AG04450 (cell line): ENCODE measurements around the gene TACC2. TPM values are rescaled to one million over a fixed set of nuclear protein-coding genes. Genes with fewer than 3 reads are reported as not detected.

Experiments used
- CTCF ChIA-PET: fragments of 300-600, 350-600 bp; formaldehyde crosslinking; extraction: SDS; loops from one replicate; lab custom pipeline; 2022; ENCODE audit warnings: antibody characterized with exemption, inconsistent platforms; lab: Charles Lee
- POLR2A ChIA-PET: fragments of 350-600 bp; formaldehyde crosslinking; extraction: SDS; loops from one replicate; lab custom pipeline; 2021; ENCODE audit warnings: antibody characterized with exemption, inconsistent platforms; lab: Yijun Ruan, JAX
- DNase-seq: peaks from one replicate; pipeline ENCODE4 v3.0.0-alpha.2; 2011; ENCODE audit warnings: low read depth, low spot score
- H3K27ac ChIP-seq: one replicate; pipeline ENCODE4 v1.5.1; 2012; ENCODE audit warnings: low read depth, low read length, control low read depth
- H3K27me3 ChIP-seq: one replicate; pipeline ENCODE4 v1.6.0; 2012; ENCODE audit warnings: low read length; ENCODE audit not compliant: control insufficient read depth, insufficient read depth
- H3K4me3 ChIP-seq: 2 replicates; pipeline ENCODE4 v1.5.1; 2011; ENCODE audit warnings: mild to moderate bottlenecking, low read depth, low read length, control low read depth
- H3K9me3 ChIP-seq: 2 replicates; pipeline ENCODE4 v1.5.1; 2012; ENCODE audit warnings: low read length; ENCODE audit not compliant: control insufficient read depth, insufficient read depth
- polyA plus RNA-seq: library from polyadenylated mRNA; depleted of rRNA; stranded (reverse); fragments of >200 nt; gene quantifications from 2 replicates; pipeline ENCODE4 v1.2.3, GENCODE V29; 2011
- TF ChIP-seq, protein P1 (sequence below): IDR thresholded peaks from 2 replicates; pipeline ENCODE4 v1.5.1; 2011; ENCODE audit warnings: low read depth, low read length, control low read depth, inconsistent platforms

The TACC2 gene
- polyA plus RNA-seq, 1 experiment = 16.8 TPM

DNA sequence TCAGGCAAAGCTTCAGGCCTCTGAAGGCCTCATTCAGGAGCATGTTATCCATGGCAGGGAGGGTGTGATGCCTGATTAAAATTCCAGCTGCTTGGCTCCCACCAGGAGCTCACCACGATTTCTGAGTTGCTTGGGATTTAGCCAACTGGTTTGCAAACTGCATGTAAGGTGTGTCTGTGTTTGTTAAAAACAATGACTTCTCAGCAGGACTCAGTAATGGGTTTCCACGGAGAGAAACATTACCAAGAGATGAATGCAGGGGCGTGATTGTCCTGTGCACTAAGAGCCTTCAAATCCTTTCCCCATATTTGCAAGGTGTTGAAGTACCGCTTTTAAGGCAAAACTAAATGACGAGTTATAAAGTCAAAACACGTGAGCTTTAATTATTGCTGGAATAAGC is 193.3 kb downstream of the TACC2 start:
- no peak for DNase-seq
- TF ChIP-seq, protein P1, sequence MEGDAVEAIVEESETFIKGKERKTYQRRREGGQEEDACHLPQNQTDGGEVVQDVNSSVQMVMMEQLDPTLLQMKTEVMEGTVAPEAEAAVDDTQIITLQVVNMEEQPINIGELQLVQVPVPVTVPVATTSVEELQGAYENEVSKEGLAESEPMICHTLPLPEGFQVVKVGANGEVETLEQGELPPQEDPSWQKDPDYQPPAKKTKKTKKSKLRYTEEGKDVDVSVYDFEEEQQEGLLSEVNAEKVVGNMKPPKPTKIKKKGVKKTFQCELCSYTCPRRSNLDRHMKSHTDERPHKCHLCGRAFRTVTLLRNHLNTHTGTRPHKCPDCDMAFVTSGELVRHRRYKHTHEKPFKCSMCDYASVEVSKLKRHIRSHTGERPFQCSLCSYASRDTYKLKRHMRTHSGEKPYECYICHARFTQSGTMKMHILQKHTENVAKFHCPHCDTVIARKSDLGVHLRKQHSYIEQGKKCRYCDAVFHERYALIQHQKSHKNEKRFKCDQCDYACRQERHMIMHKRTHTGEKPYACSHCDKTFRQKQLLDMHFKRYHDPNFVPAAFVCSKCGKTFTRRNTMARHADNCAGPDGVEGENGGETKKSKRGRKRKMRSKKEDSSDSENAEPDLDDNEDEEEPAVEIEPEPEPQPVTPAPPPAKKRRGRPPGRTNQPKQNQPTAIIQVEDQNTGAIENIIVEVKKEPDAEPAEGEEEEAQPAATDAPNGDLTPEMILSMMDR = no peak
- no peaks in the 10 kb centered on the region for H3K9me3 ChIP-seq
- peak overlapping the region; percentile 21 for H3K27ac ChIP-seq
- no peak overlapping the region for H3K4me3 ChIP-seq
- H3K27me3 ChIP-seq = no peaks in the 10 kb centered on the region
- ChIA-PET CTCF (interaction anchor here (0.8 to 2.2 kb wide), 2 partner anchors 19 to 86 kb away, joined by 3 to 8 read pairs; no protein-coding TSS in a partner anchor), POLR2A (no interaction called here)

DNA sequence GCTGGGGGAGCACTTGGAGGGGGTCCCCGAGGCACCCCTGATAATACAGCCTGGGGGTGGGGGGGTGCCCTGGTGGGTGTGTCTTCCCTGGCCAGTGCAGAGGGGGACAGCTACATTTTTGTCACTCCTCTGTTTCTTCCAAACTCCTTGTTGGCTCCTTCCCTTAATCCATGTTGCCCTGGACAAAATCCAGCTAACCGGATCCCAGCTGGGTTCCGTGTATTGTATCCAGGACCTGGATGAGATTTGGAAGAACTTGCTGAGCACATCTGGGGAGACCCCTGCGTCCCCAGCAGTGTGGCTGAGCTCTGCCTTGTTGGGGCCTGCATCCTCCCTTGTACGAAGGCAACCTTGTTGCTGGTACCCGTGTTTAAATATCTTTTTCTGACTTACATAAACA is 195.3 kb downstream of the TACC2 start:
- DNase-seq = no peak
- Histone ChIP-seq H3K9me3 (no peaks in the 10 kb centered on the region), H3K27me3 (no peaks in the 10 kb centered on the region), H3K4me3 (no peak overlapping the region), H3K27ac (no peak overlapping the region)
- ChIA-PET POLR2A (no interaction called here), CTCF (interaction anchor here (0.8 to 2.9 kb wide), 3 partner anchors 72 to 115 kb away, joined by 3 to 12 read pairs (median 6); no protein-coding TSS in a partner anchor)
- TF ChIP-seq, protein P1 = no peak

DNA sequence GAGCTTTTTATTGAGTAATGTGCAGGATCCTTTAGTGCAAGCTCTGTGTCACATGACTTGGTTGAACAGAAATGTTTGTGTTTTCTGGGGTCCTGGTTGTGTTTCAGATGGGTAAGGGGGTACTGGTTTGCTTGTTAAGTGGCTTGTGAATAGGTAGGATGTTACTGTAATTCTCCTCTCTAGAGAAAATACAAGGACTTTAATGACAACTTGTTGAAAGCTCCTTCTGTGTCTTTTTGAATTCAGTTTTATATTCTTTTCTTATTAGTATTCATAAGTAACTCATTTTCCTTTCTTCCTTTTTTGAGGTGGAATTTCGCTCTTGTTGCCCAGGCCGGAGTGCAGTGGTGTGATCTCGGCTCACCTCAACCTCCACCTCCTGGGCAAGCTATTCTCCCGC is 196.7 kb downstream of the TACC2 start:
- CTCF ChIA-PET = interaction anchor here (2.9 kb wide), 1 partner anchor 82 kb away, joined by 12 read pairs; no protein-coding TSS in a partner anchor

DNA sequence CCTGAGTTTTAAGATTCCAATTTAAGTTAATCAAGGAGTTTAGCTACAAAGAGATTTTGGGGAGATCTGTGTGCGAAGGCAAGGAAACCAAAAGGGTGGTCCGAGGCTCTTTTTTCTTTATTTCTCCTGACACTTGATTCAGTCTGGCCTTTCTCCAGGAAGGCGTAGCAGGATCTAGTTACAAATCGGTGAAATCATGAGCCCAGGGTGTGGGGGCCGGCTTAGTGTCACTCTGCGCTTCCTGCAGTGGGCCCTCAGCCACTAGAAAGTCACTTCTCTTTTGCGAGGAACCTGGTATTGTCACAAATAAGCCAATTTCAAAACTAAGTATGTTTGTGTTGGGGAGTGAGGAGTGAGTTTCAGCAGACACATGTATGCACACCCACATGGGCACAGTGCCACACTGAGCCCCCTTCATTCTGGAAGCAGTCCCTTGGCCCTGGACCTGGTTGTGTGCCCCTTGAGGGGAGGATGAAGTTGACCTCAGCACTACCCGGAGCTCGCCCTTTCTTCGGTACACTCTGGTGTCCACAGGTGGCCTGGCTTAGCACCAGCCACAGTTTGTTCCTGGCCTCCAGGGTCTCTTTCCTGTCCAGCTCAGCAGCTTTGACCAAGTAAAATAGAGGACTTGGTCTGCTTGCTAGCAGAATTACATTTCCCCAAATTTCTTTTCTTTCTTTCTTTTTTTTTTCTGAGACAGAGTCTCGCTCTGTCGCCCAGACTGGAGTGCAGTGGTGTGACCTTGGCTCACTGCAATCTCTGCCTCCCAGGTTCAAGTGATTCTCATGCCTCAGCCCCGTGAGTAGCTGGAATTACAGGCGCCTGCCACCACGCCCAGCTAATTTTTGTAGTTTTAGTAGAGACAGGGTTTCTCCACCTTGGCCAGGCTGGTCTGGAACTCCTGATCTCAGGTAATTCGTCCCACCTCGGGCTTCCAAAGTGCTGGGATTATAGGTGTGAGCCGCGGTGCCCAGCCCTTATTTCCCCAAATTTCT is 198.2 kb downstream of the TACC2 start:
- Histone ChIP-seq H3K27ac (no peak overlapping the region), H3K4me3 (no peak overlapping the region), H3K9me3 (no peaks in the 10 kb centered on the region), H3K27me3 (no peaks in the 10 kb centered on the region)
- CTCF ChIA-PET = no interaction called here
- POLR2A ChIA-PET = no interaction called here
- TF ChIP-seq, protein P1 = no peak
- no peak for DNase-seq

More for the DNA sequence above, 196.7 kb downstream of the TACC2 start:
- H3K27ac ChIP-seq = no peak overlapping the region
- POLR2A ChIA-PET = no interaction called here
- H3K27me3 ChIP-seq = no peaks in the 10 kb centered on the region
- no peaks in the 10 kb centered on the region for H3K9me3 ChIP-seq
- TF ChIP-seq, protein P1 = no peak
- no peak overlapping the region for H3K4me3 ChIP-seq
- DNase-seq = no peak

DNA sequence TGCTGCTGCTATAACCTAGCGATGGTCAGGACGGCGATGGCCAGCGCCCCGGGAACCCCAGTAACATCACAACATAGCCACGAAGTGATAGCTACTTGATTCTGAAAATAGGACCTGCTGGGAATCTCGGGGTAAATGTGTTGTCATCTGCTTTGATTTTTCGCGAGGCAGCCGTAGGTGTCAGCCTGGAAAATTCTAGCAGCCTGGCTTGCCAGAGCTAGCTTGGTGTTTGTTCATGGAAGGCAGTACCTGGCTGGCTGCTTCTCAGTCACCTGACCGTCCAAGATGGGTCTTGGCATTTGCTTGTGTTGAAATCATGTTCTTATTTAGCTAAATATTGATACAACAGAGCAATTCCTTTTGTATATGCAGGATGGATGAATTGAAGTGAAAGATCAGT is 199.7 kb downstream of the TACC2 start:
- Histone ChIP-seq H3K9me3 (no peaks in the 10 kb centered on the region), H3K27ac (no peak overlapping the region), H3K27me3 (no peaks in the 10 kb centered on the region), H3K4me3 (no peak overlapping the region)
- ChIA-PET CTCF (interaction anchor here (1.2 kb wide), 1 partner anchor 111 kb away, joined by 3 read pairs; no protein-coding TSS in a partner anchor), POLR2A (no interaction called here)
- TF ChIP-seq, protein P1 = no peak
- DNase-seq = no peak
